Neutrophil (primary cell): ENCODE results near the gene PANX1.
"Not testable (repeated sequence)": the region's sequence is repeated elsewhere in the genome, so short reads cannot be mapped to it uniquely, and the experiment has no call there.

Experiments
- H3K27ac ChIP-seq: fragments of 200-600 bp; sonication (generic); 2 replicates; pipeline ENCODE4 v1.5.1; 2016; ENCODE audit warnings: mild to moderate bottlenecking, moderate library complexity
- H3K27me3 ChIP-seq: fragments of 200-600 bp; sonication (generic); 2 replicates; pipeline ENCODE4 v1.6.0; 2016; ENCODE audit warnings: mild to moderate bottlenecking
- H3K36me3 ChIP-seq: fragments of 200-600 bp; sonication (generic); 2 replicates; pipeline ENCODE4 v1.5.1; 2017
- H3K4me1 ChIP-seq, 2 experiments: fragments of 200-600 bp in 1 of 2; sonication (generic) in 1 of 2; 1 replicate in 1 of 2; 2 replicates in 1 of 2; pipeline versions ENCODE4 v1.5.1 to v1.6.1; 2013 to 2016; ENCODE audit warnings: low read depth in 1 of 2, low read length in 1 of 2, mild to moderate bottlenecking in 1 of 2, moderate library complexity in 1 of 2; ENCODE audit not compliant: control insufficient read depth in 1 of 2, insufficient read depth in 1 of 2
- H3K4me3 ChIP-seq, 2 experiments: fragments of 200-600 bp in 1 of 2; sonication (generic) in 1 of 2; 1 replicate in 1 of 2; 2 replicates in 1 of 2; pipeline ENCODE4 v1.5.1; 2013 to 2016; ENCODE audit warnings: low read depth in 1 of 2, low read length in 1 of 2, mild to moderate bottlenecking in 1 of 2, moderate library complexity in 1 of 2
- H3K9me3 ChIP-seq: fragments of 200-600 bp; sonication (generic); 2 replicates; pipeline ENCODE4 v1.5.1; 2016
- CTCF ChIP-seq: fragments of 200-600 bp; sonication (generic); IDR thresholded peaks from 2 replicates; pipeline ENCODE4 v1.5.1; 2016; ENCODE audit warnings: antibody characterized with exemption

PANX1 gene

GRCh38 chr11:94151903-94152677 lies 23.4 kb downstream of the PANX1 start:
- no peaks in the 10 kb centered on the region for H3K27me3 ChIP-seq
- H3K4me1 ChIP-seq, result no peaks in the 10 kb centered on the region
- no peak overlapping the region for H3K27ac ChIP-seq
- no peak for TF ChIP-seq CTCF
- no peak overlapping the region for H3K4me3 ChIP-seq
- H3K36me3 ChIP-seq, result no peaks in the 10 kb centered on the region
- H3K9me3 ChIP-seq, result no peaks in the 10 kb centered on the region

GRCh38 chr11:94152678-94153065 lies 24.0 kb downstream of the PANX1 start:
- Histone ChIP-seq H3K27ac (no peak overlapping the region), H3K4me3 (no peak overlapping the region), H3K36me3 (no peaks in the 10 kb centered on the region), H3K9me3 (no peaks in the 10 kb centered on the region), H3K27me3 (no peaks in the 10 kb centered on the region), H3K4me1 (no peaks in the 10 kb centered on the region)
- no peak for TF ChIP-seq CTCF

- Histone ChIP-seq H3K27ac (no peak overlapping the region), H3K27me3 (no peaks in the 10 kb centered on the region), H3K4me3 (no peak overlapping the region), H3K4me1 (no peaks in the 10 kb centered on the region), H3K9me3 (no peaks in the 10 kb centered on the region), H3K36me3 (no peaks in the 10 kb centered on the region)
- no peak for TF ChIP-seq CTCF
Measured at GRCh38 chr11:94153320-94153719, 24.7 kb downstream of the PANX1 start.

- no peaks in the 10 kb centered on the region for H3K4me1 ChIP-seq
- H3K9me3 ChIP-seq, result no peaks in the 10 kb centered on the region
- H3K4me3 ChIP-seq, result no peak overlapping the region
- no peak for TF ChIP-seq CTCF
- no peaks in the 10 kb centered on the region for H3K27me3 ChIP-seq
- no peaks in the 10 kb centered on the region for H3K36me3 ChIP-seq
- no peak overlapping the region for H3K27ac ChIP-seq
Measured at GRCh38 chr11:94154095-94154856, 25.6 kb downstream of the PANX1 start.

GRCh38 chr11:94157339-94157738 lies 28.7 kb downstream of the PANX1 start:
- not testable (repeated sequence) for H3K27ac ChIP-seq, H3K36me3 ChIP-seq, H3K4me3 ChIP-seq, H3K9me3 ChIP-seq, H3K27me3 ChIP-seq, H3K4me1 ChIP-seq

- H3K9me3 ChIP-seq, result no peaks in the 10 kb centered on the region
- no peak overlapping the region for H3K27ac ChIP-seq
- no peak overlapping the region for H3K4me3 ChIP-seq
- H3K4me1 ChIP-seq, result no peaks in the 10 kb centered on the region
- TF ChIP-seq CTCF, result no peak
- H3K27me3 ChIP-seq, result no peaks in the 10 kb centered on the region
- H3K36me3 ChIP-seq, result no peaks in the 10 kb centered on the region
Measured at GRCh38 chr11:94168882-94169281, 40.2 kb downstream of the PANX1 start.
